ENCODE measurements around the gene DDX5.
"Not testable (repeated sequence)": the region's sequence is repeated elsewhere in the genome, so short reads cannot be mapped to it uniquely, and the experiment has no call there.

The DDX5 gene

GRCh38 chr17:64508683-64509082, 2.6 kb upstream of the DDX5 start:
- FAIRE-seq (no peak), DNase-seq (ENCODE audit: low spot score) (no peak)

GRCh38 chr17:64507413-64507782, 1.3 kb upstream of the DDX5 start:
- DNase-seq (ENCODE audit: low spot score): peak; percentile 67
- no peak for FAIRE-seq

- FAIRE-seq (peak; percentile 26), DNase-seq (ENCODE audit: low spot score) (no peak)
Observed at GRCh38 chr17:64506576-64507412, 705 bp upstream of the DDX5 start, which contains the start of gene CEP95. CEP95 (plus strand) TSS chr17:64506977; CDS start chr17:64507098, 121 bp downstream.

- peak; percentile 72 for DNase-seq (ENCODE audit: low spot score)
- no peak for FAIRE-seq
Observed at GRCh38 chr17:64505340-64506200, 519 bp downstream of the DDX5 start.

DNA sequence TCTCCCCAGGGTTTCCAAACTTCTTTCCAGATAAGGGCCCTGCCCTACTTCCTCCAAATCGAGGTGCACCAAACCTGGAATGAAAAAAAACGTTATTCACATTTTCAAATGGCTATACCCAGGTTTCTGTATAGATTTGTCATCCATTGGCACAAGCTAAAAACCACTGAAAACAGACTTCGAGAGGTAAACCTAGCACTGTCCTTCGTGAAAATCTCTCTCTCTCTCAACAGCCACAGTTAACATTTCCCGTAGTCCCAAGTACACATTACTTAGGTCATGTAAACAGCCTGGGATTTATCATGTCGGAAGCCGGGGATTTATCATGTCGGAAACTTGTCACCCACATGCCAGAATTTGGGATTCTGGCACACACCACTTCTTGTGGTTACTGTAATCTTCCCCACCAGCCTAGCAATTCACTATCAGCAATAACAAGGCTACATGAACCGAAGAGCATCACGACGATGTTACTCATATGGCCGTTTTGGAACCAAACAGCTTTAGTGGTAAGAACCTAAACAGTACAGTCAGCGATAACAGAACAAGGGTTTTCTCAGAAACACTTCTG, 1.2 kb downstream of the DDX5 start:
- FAIRE-seq (no peak), DNase-seq (ENCODE audit: low spot score) (no peak)

DNA sequence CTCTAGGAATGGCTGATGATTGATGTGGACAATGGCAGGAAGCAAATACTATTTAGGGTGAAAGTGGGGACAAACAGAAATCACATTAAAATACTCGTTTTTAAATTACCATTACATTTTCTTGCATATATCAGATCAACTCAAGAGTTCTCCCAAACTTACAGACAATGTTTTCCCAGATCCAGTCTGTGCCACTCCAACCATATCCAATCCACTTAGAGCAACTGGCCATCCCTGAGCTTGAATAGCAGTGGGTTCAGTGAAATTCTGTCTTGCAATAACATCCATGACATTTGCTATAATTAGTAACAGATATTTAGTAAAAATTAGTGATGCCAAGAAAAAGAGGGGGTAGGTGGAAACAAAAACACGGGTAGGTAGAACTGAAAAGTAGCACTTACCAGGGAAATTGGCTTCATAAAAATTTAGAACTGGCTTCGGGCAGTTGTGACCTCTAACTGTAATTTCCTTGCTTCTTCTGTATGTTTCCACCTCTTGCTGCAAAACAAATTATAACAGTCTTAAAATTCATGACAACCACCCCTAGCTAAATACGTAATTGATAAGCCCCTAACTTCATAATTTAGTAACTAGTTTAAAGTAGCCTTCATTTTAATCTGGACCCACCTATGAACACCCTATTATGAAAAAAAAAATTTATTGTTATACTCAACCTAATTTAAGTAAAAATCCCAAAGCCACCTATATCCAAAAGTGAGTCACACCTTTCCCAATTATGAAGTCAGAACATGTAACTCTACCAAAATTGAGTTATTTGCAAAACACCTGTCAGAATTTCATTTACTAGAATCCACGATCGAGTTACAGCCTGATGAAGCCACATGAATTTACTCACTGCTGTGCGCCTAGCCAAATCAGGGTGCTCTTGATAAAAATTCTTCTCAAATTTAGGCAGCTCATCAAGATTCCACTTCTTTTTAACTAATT, 2.0 kb downstream of the DDX5 start:
- no peak for DNase-seq (ENCODE audit: low spot score)
- no peak for FAIRE-seq

- no peak for FAIRE-seq
- DNase-seq (ENCODE audit: low spot score): no peak
Observed at GRCh38 chr17:64503341-64503740, 2.7 kb downstream of the DDX5 start.

- FAIRE-seq (no peak), DNase-seq (ENCODE audit: low spot score) (no peak)
Observed at GRCh38 chr17:64502809-64503208, 3.3 kb downstream of the DDX5 start.

DNA sequence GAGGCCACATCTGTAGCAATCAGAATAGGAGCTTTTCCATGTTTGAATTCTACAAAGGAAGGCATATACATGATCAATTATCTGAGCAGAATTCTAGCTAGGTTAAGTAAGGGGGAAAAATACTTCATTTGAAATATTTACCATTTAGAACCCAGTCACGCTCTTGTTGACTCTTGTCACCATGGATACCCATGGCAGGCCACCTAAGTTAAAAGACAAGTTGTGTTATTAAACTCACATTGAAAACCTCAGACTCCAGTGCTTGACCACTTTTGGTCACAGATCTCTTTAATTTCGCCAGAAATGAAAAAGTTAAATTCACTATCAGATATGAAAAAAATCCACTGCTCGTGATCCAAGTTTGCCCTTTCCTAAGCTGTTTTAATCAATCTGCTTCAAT, 4.1 kb downstream of the DDX5 start:
- FAIRE-seq: no peak
- DNase-seq (ENCODE audit: low spot score): no peak

GRCh38 chr17:64500862-64501765, 5.0 kb downstream of the DDX5 start:
- no peak for DNase-seq (ENCODE audit: low spot score)
- no peak for FAIRE-seq

DNA sequence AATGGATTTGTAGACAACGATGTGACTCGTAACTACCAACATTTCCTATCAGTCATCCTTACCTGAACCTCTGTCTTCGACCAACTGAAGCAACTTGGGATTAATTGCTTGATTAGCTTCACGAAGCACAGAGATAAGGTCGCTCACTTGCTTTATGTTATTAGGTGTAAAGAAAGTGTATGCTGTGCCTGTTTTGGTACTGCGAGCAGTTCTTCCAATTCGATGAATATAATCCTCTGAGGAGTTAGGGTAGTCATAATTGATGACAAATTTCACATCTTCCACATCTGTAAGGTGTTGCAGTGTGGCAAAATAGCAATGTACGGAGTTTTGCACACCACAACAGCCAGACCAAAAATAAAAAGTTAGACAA, 5.6 kb downstream of the DDX5 start:
- FAIRE-seq: no peak
- no peak for DNase-seq (ENCODE audit: low spot score)

- DNase-seq (ENCODE audit: low spot score) (no peak), FAIRE-seq (no peak)
Observed at GRCh38 chr17:64499805-64500486, 6.1 kb downstream of the DDX5 start.

DNA sequence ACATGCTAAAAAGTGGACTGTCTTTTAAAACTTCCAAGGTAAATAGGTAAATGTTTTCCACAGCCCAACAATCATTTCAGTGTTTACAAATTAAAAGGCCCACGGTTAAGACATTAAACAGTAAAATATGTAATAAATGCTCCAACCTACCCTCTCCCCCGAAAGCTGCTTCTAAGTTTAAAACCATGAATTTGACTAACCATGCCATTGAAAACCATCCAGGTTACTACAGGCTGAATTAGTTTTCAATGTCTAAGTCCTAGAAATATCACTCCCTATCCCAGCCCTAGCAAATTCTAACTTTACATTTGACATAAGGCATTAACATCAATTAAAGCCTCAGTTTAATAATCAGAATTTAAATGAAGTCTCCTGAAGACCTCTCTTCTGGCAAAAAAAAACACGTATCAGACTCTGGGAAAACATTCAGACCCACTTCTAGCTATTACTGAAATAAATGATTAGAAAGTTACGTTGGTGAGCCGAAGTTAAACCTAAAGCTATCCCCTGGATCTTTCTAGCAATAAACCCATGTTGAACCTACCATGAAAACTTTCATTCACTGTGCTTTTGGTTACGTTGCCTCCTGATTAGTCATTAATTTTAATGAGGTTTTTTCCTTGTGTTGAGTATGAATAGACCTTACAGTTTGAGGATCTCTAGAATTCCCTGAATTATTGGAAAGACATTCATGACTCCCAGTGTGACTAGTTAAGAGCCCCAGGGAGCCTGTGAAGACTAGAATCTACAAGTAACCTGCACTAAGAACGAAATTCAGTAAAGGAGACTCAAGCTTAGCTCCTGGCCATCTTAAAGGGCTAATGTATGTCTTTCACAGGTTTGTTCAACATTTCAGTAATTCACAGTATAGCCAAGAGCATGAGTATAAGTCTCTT, 7.5 kb downstream of the DDX5 start:
- FAIRE-seq (no peak), DNase-seq (ENCODE audit: low spot score) (no peak)

- DNase-seq (ENCODE audit: low spot score) (no peak), FAIRE-seq (no peak)
Observed at GRCh38 chr17:64497565-64498035, 8.5 kb downstream of the DDX5 start.

DNA sequence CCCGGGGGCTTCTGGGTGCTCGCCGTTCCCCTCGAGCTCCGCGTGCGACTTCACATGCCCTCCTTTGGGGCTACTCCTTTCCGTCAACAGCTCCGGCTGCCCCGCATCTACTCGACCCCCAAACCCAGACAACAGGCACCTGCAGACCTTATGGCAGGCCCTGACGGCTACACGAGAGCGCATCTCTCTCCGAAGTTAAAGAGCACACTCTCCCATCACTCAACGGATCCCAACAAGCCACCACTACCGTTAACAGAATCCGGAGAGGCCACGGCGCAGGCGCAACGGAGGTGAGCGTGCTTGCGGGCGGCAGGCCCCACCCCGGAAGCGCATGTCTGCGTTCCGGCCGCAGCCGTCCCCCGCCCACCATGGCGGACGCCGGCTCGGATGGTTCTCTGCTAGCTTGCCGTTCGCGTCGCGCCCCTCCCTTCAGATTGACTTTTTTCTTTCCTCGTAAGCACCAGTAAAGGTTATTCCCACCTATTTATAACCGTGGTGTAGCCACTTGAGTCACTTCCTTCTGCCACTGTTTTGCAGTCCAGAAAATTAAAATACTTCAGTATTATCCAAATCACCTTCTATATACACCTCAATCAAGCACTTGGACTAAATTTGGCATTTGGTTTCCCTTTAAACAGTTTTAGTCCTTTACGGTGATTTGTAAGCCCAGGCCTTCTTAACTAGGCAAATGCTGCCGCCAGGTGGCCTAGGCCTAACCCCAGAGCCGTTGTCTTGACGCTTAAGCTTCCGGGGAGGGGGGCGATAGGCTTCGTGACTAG, 9.1 kb downstream of the DDX5 start, which contains the start of gene POLG2:
POLG2 (minus strand) TSS at position 269 of the 779 bp plus-strand sequence; CDS start at position 183, 86 bp downstream.
- FAIRE-seq: peak; percentile 20
- DNase-seq (ENCODE audit: low spot score): peak; percentile 86

DNA sequence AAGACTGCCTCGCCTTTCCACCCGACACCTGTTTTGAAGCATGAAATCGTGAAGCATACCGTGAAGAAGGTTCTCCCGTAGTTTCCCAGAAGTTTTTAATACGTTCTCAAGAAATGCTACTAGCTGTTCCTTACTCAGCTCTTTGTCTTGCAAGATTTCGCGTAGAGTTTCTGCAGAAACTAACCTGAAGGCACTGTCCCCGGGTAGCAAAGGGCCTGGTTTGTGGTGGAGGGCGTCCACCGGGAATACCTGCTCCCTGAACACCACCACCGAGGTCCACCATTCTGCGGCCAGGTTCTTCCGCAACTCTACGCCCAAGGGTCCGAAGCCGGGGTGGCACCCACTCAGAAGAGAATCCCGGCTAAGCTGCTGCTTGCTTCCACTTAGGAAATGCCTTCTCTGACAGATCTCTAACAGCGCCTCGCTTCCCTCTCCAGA, 9.7 kb downstream of the DDX5 start:
- FAIRE-seq: no peak
- no peak for DNase-seq (ENCODE audit: low spot score)

DNA sequence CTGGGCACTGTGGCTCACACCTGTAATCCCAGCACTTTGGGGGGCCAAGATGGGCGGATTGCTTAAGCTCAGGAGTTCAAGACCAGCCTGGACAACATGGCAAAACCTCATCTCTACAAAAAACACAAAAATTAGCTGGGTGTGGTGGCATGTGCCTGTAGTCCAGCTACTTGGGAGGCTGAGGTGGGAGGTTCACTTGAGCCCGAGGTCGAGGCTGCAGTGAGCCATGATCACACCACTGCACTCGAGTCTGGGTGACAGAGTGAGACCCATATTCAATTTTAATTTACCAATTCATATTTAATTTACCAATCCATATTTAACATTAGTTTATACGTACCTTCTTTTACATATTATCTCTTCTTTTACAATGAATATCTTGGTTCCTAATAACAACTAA, 10.8 kb downstream of the DDX5 start:
- not testable (repeated sequence) for FAIRE-seq; DNase-seq (ENCODE audit: low spot score)

All from RCC 7860 (cell line).